Neuronal stem cell (in vitro differentiated cells): Measurements from ENCODE around the gene FBXW11.

Experiments used
- DNase-seq: peaks from one replicate; pipeline ENCODE4 v3.0.0-alpha.2; 2013; ENCODE audit warnings: low spot score
- H2AFZ ChIP-seq: one replicate; pipeline ENCODE4 v1.6.1; 2013; ENCODE audit warnings: mild to moderate bottlenecking, low read length, inconsistent platforms
- H2AK5ac ChIP-seq: 2 replicates; pipeline ENCODE4 v1.6.1; 2013; ENCODE audit warnings: low read depth, mild to moderate bottlenecking, inconsistent platforms, low read length, moderate library complexity, mixed read lengths
- H2BK120ac ChIP-seq: 2 replicates; pipeline ENCODE4 v1.6.1; 2013; ENCODE audit warnings: low read depth, mild to moderate bottlenecking, inconsistent platforms, low read length, moderate library complexity, mixed read lengths
- H2BK12ac ChIP-seq: one replicate; pipeline ENCODE4 v1.6.1; 2013; ENCODE audit warnings: low read length, inconsistent platforms
- H2BK15ac ChIP-seq: 2 replicates; pipeline ENCODE4 v1.6.1; 2013; ENCODE audit warnings: mild to moderate bottlenecking, low read length, inconsistent platforms, mixed read lengths
- H2BK5ac ChIP-seq: one replicate; pipeline ENCODE4 v1.6.1; 2013; ENCODE audit warnings: inconsistent platforms, mild to moderate bottlenecking, low read length, moderate library complexity
- H3K14ac ChIP-seq: one replicate; pipeline ENCODE4 v1.6.1; 2013; ENCODE audit warnings: low read length, inconsistent platforms
- H3K18ac ChIP-seq: 2 replicates; pipeline ENCODE4 v1.6.1; 2013; ENCODE audit warnings: low read length, inconsistent platforms
- H3K23ac ChIP-seq: 2 replicates; pipeline ENCODE4 v1.6.1; 2013; ENCODE audit warnings: low read depth, mild to moderate bottlenecking, mixed read lengths, low read length, inconsistent platforms; ENCODE audit not compliant: poor library complexity
- H3K27ac ChIP-seq: replicated peaks from 3 replicates; pipeline ENCODE4 v1.5.1; 2013; ENCODE audit warnings: low read length, inconsistent platforms
- H3K27me3 ChIP-seq, 3 experiments: 2 replicates each; pipeline ENCODE4 v1.6.1; 2013; ENCODE audit warnings: low read length in 3 of 3, mild to moderate bottlenecking in 2 of 3, inconsistent platforms in 1 of 3, low read depth in 1 of 3, mixed read lengths in 1 of 3, moderate library complexity in 1 of 3; ENCODE audit not compliant: control insufficient read depth in 3 of 3, insufficient read depth in 3 of 3
- H3K36me3 ChIP-seq, 2 donors: replicated peaks in 1 of 2; 2 replicates each; pipeline ENCODE4 v1.6.1; 2013; ENCODE audit warnings: low read length in 2 of 2; ENCODE audit not compliant: control insufficient read depth in 2 of 2, insufficient read depth in 2 of 2
- H3K4ac ChIP-seq: 2 replicates; pipeline ENCODE4 v1.6.1; 2013; ENCODE audit warnings: inconsistent platforms, mild to moderate bottlenecking, low read length, moderate library complexity
- H3K4me1 ChIP-seq, 2 donors: 1 replicate in 1 of 2; 2 replicates in 1 of 2; pipeline ENCODE4 v1.6.1; 2013; ENCODE audit warnings: low read length in 2 of 2, low read depth in 1 of 2; ENCODE audit not compliant: control insufficient read depth in 2 of 2, insufficient read depth in 1 of 2
- H3K4me2 ChIP-seq: one replicate; pipeline ENCODE4 v1.6.1; 2013; ENCODE audit warnings: mild to moderate bottlenecking, low read length, inconsistent platforms; ENCODE audit not compliant: insufficient read depth, poor library complexity, severe bottlenecking
- H3K4me3 ChIP-seq, 2 donors: 2 replicates each; pipeline ENCODE4 v1.5.1; 2013; ENCODE audit warnings: low read length in 2 of 2, mild to moderate bottlenecking in 2 of 2, inconsistent platforms in 1 of 2, moderate library complexity in 1 of 2
- H3K79me1 ChIP-seq: one replicate; pipeline ENCODE4 v1.6.1; 2013; ENCODE audit warnings: low read depth, mild to moderate bottlenecking, inconsistent platforms, low read length, moderate library complexity
- H3K9ac ChIP-seq: one replicate; pipeline ENCODE4 v1.6.1; 2013; ENCODE audit warnings: mild to moderate bottlenecking, low read depth, low read length, inconsistent platforms; ENCODE audit not compliant: poor library complexity
- H3K9me3 ChIP-seq, 2 donors: replicated peaks in 1 of 2; 2 replicates each; pipeline versions ENCODE3 to v1.6.1; 2013; ENCODE audit warnings: low read length in 2 of 2, mild to moderate bottlenecking in 2 of 2, inconsistent platforms in 1 of 2, low read depth in 1 of 2, mixed read lengths in 1 of 2, moderate library complexity in 1 of 2; ENCODE audit not compliant: control insufficient read depth in 2 of 2, insufficient read depth in 1 of 2
- H4K8ac ChIP-seq: one replicate; pipeline ENCODE4 v1.6.1; 2013; ENCODE audit warnings: low read depth, mild to moderate bottlenecking, inconsistent platforms, low read length, moderate library complexity
- H4K91ac ChIP-seq: one replicate; pipeline ENCODE4 v1.6.1; 2013; ENCODE audit warnings: low read length, low read depth, mild to moderate bottlenecking, inconsistent platforms; ENCODE audit not compliant: poor library complexity
- WGBS, 2 donors: extraction: QIAGEN DNeasy Blood & Tissue Kit; methylation state at CpG; one replicate each; pipeline ENCODE4 v1.1.7; 2013; ENCODE audit warnings: missing lambda C conversion rate in 2 of 2, mixed read lengths in 1 of 2; ENCODE audit not compliant: insufficient read length in 2 of 2, insufficient replicate concordance in 1 of 2; ENCODE audit errors: extremely low coverage in 2 of 2; 5-methylcytosine and 5-hydroxymethylcytosine counted together

The FBXW11 gene

GRCh38 chr5:171992305-171992704 is 14.1 kb downstream of the FBXW11 start:
- Histone ChIP-seq H2AFZ (no peak overlapping the region), H2BK5ac (no peak overlapping the region), H3K4me3 (no peak overlapping the region), H3K4me1 (peaks cover 0 to 1% of the 10 kb centered on the region in 2 donors), H2AK5ac (no peak overlapping the region), H3K9ac (no peak overlapping the region), H2BK12ac (no peak overlapping the region), H3K9me3 (peaks cover 0 to 3% of the 10 kb centered on the region in 2 donors), H4K91ac (no peak overlapping the region), H2BK120ac (no peak overlapping the region), H2BK15ac (no peak overlapping the region), H3K27me3 (no peaks in the 10 kb centered on the region), H3K79me1 (peaks cover 4% of the 10 kb centered on the region), H4K8ac (no peak overlapping the region), H3K4me2 (no peak overlapping the region), H3K18ac (no peak overlapping the region), H3K27ac (no peak overlapping the region), H3K36me3 (peaks cover 8 to 76% of the 10 kb centered on the region in 2 donors), H3K23ac (no peak overlapping the region), H3K4ac (no peak overlapping the region), H3K14ac (no peak overlapping the region)
- WGBS, 2 donors, result no CpG with 5 or more reads among the region's 3 CpGs
- DNase-seq, result no peak

- no peak overlapping the region for H2BK120ac ChIP-seq
- H3K9ac ChIP-seq, result no peak overlapping the region
- H2AFZ ChIP-seq, result no peak overlapping the region
- H3K4ac ChIP-seq, result no peak overlapping the region
- H3K27me3 ChIP-seq, result no peaks in the 10 kb centered on the region
- H3K4me3 ChIP-seq, result no peak overlapping the region
- no peak overlapping the region for H3K27ac ChIP-seq
- H4K8ac ChIP-seq, result no peak overlapping the region
- H3K14ac ChIP-seq, result no peak overlapping the region
- H4K91ac ChIP-seq, result no peak overlapping the region
- peaks cover 2 to 67% of the 10 kb centered on the region in 2 donors for H3K36me3 ChIP-seq
- H2BK15ac ChIP-seq, result no peak overlapping the region
- no peak overlapping the region for H3K18ac ChIP-seq
- H2AK5ac ChIP-seq, result no peak overlapping the region
- H3K9me3 ChIP-seq, result peaks cover 0 to under 1% of the 10 kb centered on the region in 2 donors
- no CpG with 5 or more reads among the region's 7 CpGs for WGBS, 2 donors
- no peak overlapping the region for H3K23ac ChIP-seq
- H2BK12ac ChIP-seq, result no peak overlapping the region
- H3K4me2 ChIP-seq, result no peak overlapping the region
- no peak overlapping the region for H2BK5ac ChIP-seq
- H3K4me1 ChIP-seq, result no peaks in the 10 kb centered on the region
- DNase-seq, result no peak
- no peaks in the 10 kb centered on the region for H3K79me1 ChIP-seq
Measured at GRCh38 chr5:171990713-171991015, 15.8 kb downstream of the FBXW11 start.

- no peak overlapping the region for H2BK120ac ChIP-seq
- no peak overlapping the region for H3K14ac ChIP-seq
- H3K36me3 ChIP-seq, result peaks cover 2 to 62% of the 10 kb centered on the region in 2 donors
- H3K27ac ChIP-seq, result no peak overlapping the region
- H3K4me1 ChIP-seq, result no peaks in the 10 kb centered on the region
- H3K4me3 ChIP-seq, result no peak overlapping the region
- H2AFZ ChIP-seq, result no peak overlapping the region
- no peaks in the 10 kb centered on the region for H3K9me3 ChIP-seq
- H3K4me2 ChIP-seq, result no peak overlapping the region
- no peak overlapping the region for H3K18ac ChIP-seq
- no peaks in the 10 kb centered on the region for H3K79me1 ChIP-seq
- DNase-seq, result no peak
- H2AK5ac ChIP-seq, result no peak overlapping the region
- H3K9ac ChIP-seq, result no peak overlapping the region
- no peak overlapping the region for H2BK12ac ChIP-seq
- H2BK15ac ChIP-seq, result no peak overlapping the region
- H3K4ac ChIP-seq, result no peak overlapping the region
- H4K91ac ChIP-seq, result no peak overlapping the region
- H3K23ac ChIP-seq, result no peak overlapping the region
- H4K8ac ChIP-seq, result no peak overlapping the region
- H3K27me3 ChIP-seq, result no peaks in the 10 kb centered on the region
- no peak overlapping the region for H2BK5ac ChIP-seq
Measured at GRCh38 chr5:171989946-171990712, 16.3 kb downstream of the FBXW11 start.

GRCh38 chr5:171989276-171989675 is 17.2 kb downstream of the FBXW11 start:
- H3K4me1 ChIP-seq, result no peaks in the 10 kb centered on the region
- H3K9me3 ChIP-seq, result no peaks in the 10 kb centered on the region
- H3K14ac ChIP-seq, result no peak overlapping the region
- no peak overlapping the region for H2AFZ ChIP-seq
- no peak overlapping the region for H3K4me2 ChIP-seq
- no peak overlapping the region for H3K18ac ChIP-seq
- H4K91ac ChIP-seq, result no peak overlapping the region
- DNase-seq, result no peak
- H3K27me3 ChIP-seq, result no peaks in the 10 kb centered on the region
- no peak overlapping the region for H2AK5ac ChIP-seq
- H2BK5ac ChIP-seq, result no peak overlapping the region
- no peak overlapping the region for H3K23ac ChIP-seq
- H3K36me3 ChIP-seq, result peaks cover 2 to 55% of the 10 kb centered on the region in 2 donors
- WGBS, 2 donors, result no CpG with 5 or more reads among the region's 5 CpGs
- H3K4me3 ChIP-seq, result no peak overlapping the region
- no peak overlapping the region for H4K8ac ChIP-seq
- H2BK12ac ChIP-seq, result no peak overlapping the region
- no peak overlapping the region for H2BK120ac ChIP-seq
- H3K9ac ChIP-seq, result no peak overlapping the region
- H3K79me1 ChIP-seq, result no peaks in the 10 kb centered on the region
- H3K27ac ChIP-seq, result no peak overlapping the region
- H2BK15ac ChIP-seq, result no peak overlapping the region
- no peak overlapping the region for H3K4ac ChIP-seq
